ENCODE results near the gene ATP5ME.

- TF ChIP-seq, protein P1, sequence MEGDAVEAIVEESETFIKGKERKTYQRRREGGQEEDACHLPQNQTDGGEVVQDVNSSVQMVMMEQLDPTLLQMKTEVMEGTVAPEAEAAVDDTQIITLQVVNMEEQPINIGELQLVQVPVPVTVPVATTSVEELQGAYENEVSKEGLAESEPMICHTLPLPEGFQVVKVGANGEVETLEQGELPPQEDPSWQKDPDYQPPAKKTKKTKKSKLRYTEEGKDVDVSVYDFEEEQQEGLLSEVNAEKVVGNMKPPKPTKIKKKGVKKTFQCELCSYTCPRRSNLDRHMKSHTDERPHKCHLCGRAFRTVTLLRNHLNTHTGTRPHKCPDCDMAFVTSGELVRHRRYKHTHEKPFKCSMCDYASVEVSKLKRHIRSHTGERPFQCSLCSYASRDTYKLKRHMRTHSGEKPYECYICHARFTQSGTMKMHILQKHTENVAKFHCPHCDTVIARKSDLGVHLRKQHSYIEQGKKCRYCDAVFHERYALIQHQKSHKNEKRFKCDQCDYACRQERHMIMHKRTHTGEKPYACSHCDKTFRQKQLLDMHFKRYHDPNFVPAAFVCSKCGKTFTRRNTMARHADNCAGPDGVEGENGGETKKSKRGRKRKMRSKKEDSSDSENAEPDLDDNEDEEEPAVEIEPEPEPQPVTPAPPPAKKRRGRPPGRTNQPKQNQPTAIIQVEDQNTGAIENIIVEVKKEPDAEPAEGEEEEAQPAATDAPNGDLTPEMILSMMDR (IDR thresholded peaks at IDR 0.05; ENCODE audit: insufficient read depth, low read length, poor library complexity, severe bottlenecking): no peak
- TF ChIP-seq EZH2phosphoT487 (conservative IDR thresholded peaks at IDR 0.05; ENCODE audit: low read length): no peak
These were observed 18.9 kb upstream of the ATP5ME start for GRCh38 chr4:692771-693554.

Measured in SU-DHL-6 (cell line).